ENCODE data around the gene CLASP2.

- no peak for TF ChIP-seq EZH2phosphoT487 (conservative IDR thresholded peaks at IDR 0.05; ENCODE audit: low read length)
- no peak for TF ChIP-seq CTCF (IDR thresholded peaks at IDR 0.05; ENCODE audit: insufficient read depth, low read length, poor library complexity, severe bottlenecking)
Observed at GRCh38 chr3:33544126-33544525, 173.9 kb downstream of the CLASP2 start.

Measured in SU-DHL-6 (cell line).